ENCODE measurements around the gene SLC5A3. TPM values are rescaled to one million over a fixed set of nuclear protein-coding genes. Genes with fewer than 3 reads are reported as not detected.

SLC5A3 gene
- total and polyA plus RNA-seq, 9 donors, result 3.1 to 16.9 (median 14.6) TPM

DNA sequence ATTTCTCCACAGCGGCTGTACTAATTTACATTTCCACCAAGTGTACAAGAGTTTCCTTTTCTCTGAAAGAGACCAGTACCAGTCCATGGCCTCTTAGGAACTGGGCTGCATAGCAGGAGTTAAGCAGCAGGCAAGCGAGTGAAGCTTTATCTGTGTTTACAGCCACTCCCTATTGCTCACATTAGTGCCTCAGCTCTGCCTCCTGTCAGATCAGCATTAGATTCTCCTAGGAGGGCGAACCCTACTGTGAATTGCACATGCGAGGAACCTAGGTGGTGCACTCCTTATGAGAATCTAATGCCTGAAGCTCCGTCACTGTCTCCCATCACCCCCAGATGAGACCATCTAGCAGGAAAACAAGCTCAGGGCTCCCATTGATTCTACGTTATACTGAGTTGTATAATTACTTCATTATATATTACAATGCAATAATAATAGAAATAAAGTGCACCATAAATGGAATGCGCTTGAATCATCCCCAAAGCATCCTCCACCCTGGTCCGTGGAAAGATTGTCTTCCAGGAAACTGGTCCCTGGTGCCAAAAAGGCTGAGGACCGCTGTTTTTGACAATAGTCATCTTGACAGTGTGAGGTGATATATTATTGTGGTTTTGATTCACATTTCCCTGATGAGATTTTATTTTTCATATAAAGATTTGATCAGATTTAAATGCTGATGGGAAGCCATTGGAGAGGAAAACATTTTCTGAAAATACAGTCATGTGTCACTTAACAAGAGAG lies 45.5 kb upstream of the SLC5A3 start:
- no peaks in the 10 kb centered on the region for H3K9me3 ChIP-seq
- intact Hi-C loops (cut with DNase I), result no loop called here
- WGBS, 3 donors, result 76 to 79% (median 79%) methylated on average over 9 of the region's 9 CpGs

GRCh38 chr21:34029743-34030528 lies 43.4 kb upstream of the SLC5A3 start:
- Histone ChIP-seq H3K4me3 (no peak overlapping the region), H3K9me3 (no peaks in the 10 kb centered on the region), H3K36me3 (no peaks in the 10 kb centered on the region), H3K27me3 (no peaks in the 10 kb centered on the region), H3K27ac (no peak overlapping the region), H3K4me1 (ENCODE audit: insufficient read depth) (peaks cover 2% of the 10 kb centered on the region)
- WGBS, 3 donors, result 28 to 31% (median 31%) methylated on average over 13 of the region's 13 CpGs
- no peak for TF ChIP-seq EP300 (IDR thresholded peaks at IDR 0.05)
- TF ChIP-seq POLR2A (IDR thresholded peaks at IDR 0.05), result no peak
- no peak for TF ChIP-seq CTCF (IDR thresholded peaks at IDR 0.05)
- intact Hi-C loops (cut with DNase I), result no loop called here
- DNase-seq, result peak in 2 of 5 donors; percentile 18 to 38

More for the DNA sequence above, 45.5 kb upstream of the SLC5A3 start:
- Histone ChIP-seq H3K36me3 (no peaks in the 10 kb centered on the region), H3K4me1 (ENCODE audit: insufficient read depth) (no peaks in the 10 kb centered on the region), H3K27ac (no peak overlapping the region), H3K4me3 (no peak overlapping the region), H3K27me3 (no peaks in the 10 kb centered on the region)
- TF ChIP-seq POLR2A (IDR thresholded peaks at IDR 0.05), result no peak
- no peak for TF ChIP-seq CTCF (IDR thresholded peaks at IDR 0.05)
- no peak for TF ChIP-seq EP300 (IDR thresholded peaks at IDR 0.05)
- DNase-seq, result no peak

DNA sequence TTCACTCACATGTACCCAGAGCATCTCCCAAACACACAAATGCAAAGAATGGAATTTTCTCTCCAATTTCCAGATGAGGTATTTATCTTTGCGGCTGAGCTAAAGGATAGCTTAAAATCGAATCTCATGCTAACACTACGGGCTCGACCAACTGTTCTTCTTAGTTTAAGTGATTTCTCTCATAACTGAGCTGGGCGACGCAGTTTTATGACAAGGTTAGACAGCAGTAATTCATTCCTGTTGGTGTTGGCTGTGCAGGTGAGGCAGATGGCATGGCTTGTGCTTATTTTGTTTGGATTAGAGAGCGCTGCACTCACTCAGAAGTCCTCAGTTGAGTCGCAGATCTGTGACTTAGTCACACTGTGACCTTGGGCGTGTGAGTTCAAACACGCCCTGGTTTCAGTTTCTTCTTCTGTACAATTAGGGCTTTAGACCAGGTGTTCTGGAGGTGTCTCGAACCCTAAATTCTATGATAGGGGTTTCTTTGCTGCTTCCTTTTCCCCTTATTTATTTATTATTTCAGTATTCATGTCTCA lies 41.5 kb upstream of the SLC5A3 start:
- Histone ChIP-seq H3K4me1 (ENCODE audit: insufficient read depth) (peaks cover 2% of the 10 kb centered on the region), H3K36me3 (no peaks in the 10 kb centered on the region), H3K4me3 (no peak overlapping the region), H3K27me3 (no peaks in the 10 kb centered on the region), H3K9me3 (no peaks in the 10 kb centered on the region), H3K27ac (no peak overlapping the region)
- intact Hi-C loops (cut with DNase I), result no loop called here
- 85 to 87% (median 85%) methylated on average over 11 of the region's 11 CpGs for WGBS, 3 donors
- no peak for DNase-seq
- no peak for TF ChIP-seq CTCF (IDR thresholded peaks at IDR 0.05)
- TF ChIP-seq EP300 (IDR thresholded peaks at IDR 0.05), result no peak
- no peak for TF ChIP-seq POLR2A (IDR thresholded peaks at IDR 0.05)

DNA sequence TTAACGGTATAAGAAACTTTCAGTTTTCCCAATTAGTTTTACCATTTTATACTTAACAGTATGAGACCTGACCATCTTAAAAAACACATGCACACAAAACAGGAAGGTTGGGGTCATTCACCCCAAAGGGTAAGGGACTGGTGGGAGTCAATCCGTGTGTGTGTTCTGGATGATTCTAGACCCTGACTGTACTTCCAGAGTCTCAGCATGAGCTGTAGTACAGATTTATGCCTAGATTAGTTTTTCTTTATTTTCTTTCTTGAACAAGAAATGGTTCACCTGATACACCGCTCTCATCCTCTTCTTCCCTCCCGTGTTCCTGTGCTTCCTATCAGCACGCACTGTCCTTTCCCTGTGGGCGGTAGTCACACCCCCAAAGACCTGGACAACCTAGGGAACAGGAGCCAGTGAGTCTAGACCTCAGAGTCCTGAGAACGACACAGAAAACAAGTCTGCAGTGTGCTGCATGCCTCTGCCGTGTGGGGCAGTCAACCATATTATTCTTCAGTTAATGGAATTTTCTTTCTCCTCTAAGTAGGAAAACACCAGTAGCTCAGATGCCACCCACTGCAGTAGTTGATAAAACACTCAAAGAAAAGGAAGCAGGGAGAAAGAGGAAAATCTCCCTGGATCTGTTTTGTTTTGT lies 38.9 kb upstream of the SLC5A3 start:
- 36 to 46% (median 42%) methylated on average over 8 of the region's 8 CpGs for WGBS, 3 donors
- TF ChIP-seq POLR2A (IDR thresholded peaks at IDR 0.05), result no peak
- no peak for TF ChIP-seq EP300 (IDR thresholded peaks at IDR 0.05)
- no peak for TF ChIP-seq CTCF (IDR thresholded peaks at IDR 0.05)

More for the DNA sequence above, 38.9 kb upstream of the SLC5A3 start:
- intact Hi-C loops (cut with DNase I), result no loop called here
- Histone ChIP-seq H3K9me3 (no peaks in the 10 kb centered on the region), H3K4me3 (no peak overlapping the region), H3K4me1 (ENCODE audit: insufficient read depth) (peaks cover 2% of the 10 kb centered on the region), H3K36me3 (no peaks in the 10 kb centered on the region), H3K27ac (no peak overlapping the region), H3K27me3 (no peaks in the 10 kb centered on the region)
- DNase-seq, result no peak
